PFSK-1 (cell line): Measurements from ENCODE around the gene SLC12A8.

Experiments used
- FOXP2 ChIP-seq: optimal IDR thresholded peaks from 2 replicates; pipeline ENCODE3; 2011; ENCODE audit warnings: borderline replicate concordance, control low read depth, inconsistent platforms; ENCODE audit not compliant: insufficient read depth; ENCODE audit errors: extremely low read length, extremely low read depth
- POLR2AphosphoS5 ChIP-seq: IDR thresholded peaks from 2 replicates; pipeline ENCODE4 v1.6.1; 2012; ENCODE audit warnings: low read depth, mild to moderate bottlenecking, control low read depth, low read length, moderate library complexity
- REST ChIP-seq, 2 experiments: IDR thresholded peaks; 2 replicates each; pipeline versions ENCODE4 v1.6.1 to v1.8.0; 2011 to 2012; ENCODE audit warnings: low read depth in 2 of 2, low read length in 2 of 2, control low read depth in 1 of 2, inconsistent platforms in 1 of 2, mild to moderate bottlenecking in 1 of 2, moderate library complexity in 1 of 2; ENCODE audit not compliant: insufficient read depth in 1 of 2
- SIN3A ChIP-seq: IDR thresholded peaks from 2 replicates; pipeline ENCODE4 v1.6.1; 2012; ENCODE audit warnings: mild to moderate bottlenecking, low read length, moderate library complexity, borderline replicate concordance; ENCODE audit not compliant: insufficient read depth
- TAF1 ChIP-seq: IDR thresholded peaks from 2 replicates; pipeline ENCODE4 v1.6.1; 2012; ENCODE audit warnings: low read length, control low read depth, borderline replicate concordance; ENCODE audit not compliant: insufficient read depth

The SLC12A8 gene

GRCh38 chr3:125117631-125118191 is 94.8 kb downstream of the SLC12A8 start:
- no peak for TF ChIP-seq SIN3A
- TF ChIP-seq POLR2AphosphoS5: no peak
- no peak for TF ChIP-seq TAF1
- no peak for TF ChIP-seq FOXP2
- no peak for TF ChIP-seq REST (IDR thresholded peaks at IDR 0.05; ENCODE audit: insufficient read depth in 1 of 2, low read depth in 2 of 2, low read length in 2 of 2)

DNA sequence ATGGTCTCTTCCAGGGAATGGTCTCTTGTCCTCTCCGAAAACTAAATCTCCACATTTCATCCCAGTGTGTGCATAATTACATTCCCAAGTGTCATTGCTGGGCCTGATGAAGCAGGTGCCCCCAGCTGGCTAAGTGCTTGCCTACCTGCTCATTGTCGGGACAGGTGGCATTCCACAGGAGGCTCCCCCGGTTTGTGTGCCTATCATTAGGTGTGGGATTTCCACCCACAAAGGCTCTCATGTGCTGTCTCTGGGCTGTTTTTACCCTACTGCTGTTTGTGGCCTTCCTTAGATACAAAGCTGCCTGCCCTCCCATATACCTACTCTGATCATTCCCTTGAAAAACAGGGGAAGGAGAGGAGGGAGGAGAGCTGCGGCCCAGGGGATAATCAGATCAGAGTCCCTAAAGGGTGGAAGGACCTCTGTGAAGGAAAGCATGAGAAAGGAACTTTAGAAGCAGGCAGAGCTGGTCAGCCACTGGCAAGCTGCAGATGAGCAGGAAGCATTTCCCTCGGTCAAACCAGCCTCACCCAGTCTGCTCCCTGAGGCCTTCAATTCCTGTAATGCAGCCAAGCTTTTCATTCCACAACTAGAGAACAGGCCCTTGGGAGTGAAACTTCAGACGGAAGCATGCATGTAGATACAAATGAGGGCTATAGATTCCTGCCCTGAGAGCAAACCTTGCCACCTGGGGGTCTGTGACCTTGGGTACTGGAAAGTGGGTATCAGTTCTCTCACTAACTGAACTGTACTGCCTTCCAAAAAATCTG is 96.1 kb downstream of the SLC12A8 start:
- TF ChIP-seq SIN3A: no peak
- TF ChIP-seq FOXP2: no peak

- TF ChIP-seq TAF1 (no peak), FOXP2 (no peak), SIN3A (no peak), POLR2AphosphoS5 (no peak), REST (IDR thresholded peaks at IDR 0.05; ENCODE audit: insufficient read depth in 1 of 2, low read depth in 2 of 2, low read length in 2 of 2) (no peak)
These were observed 96.9 kb downstream of the SLC12A8 start for GRCh38 chr3:125115640-125116039.

DNA sequence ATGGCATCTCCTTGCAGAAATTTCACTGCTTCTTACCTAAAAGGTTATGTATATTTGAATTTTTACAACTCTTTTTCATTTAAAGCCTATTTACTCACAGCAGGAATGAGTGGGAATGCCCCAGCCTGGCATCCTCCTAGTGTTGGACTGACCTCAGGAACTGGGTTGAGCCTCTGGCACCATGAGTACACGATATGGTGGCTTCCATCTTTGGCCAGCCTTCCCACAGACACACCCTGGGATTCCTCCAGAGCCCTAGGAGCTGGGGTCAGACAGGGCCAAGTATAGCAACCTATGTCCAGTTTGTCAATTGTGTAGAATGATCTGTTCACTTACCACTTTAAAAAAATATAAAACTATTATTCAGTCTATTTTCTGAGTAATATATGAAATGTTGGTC is 99.6 kb downstream of the SLC12A8 start:
- TF ChIP-seq FOXP2 (no peak), POLR2AphosphoS5 (no peak), REST (IDR thresholded peaks at IDR 0.05; ENCODE audit: insufficient read depth in 1 of 2, low read depth in 2 of 2, low read length in 2 of 2) (no peak), SIN3A (no peak), TAF1 (no peak)

- TF ChIP-seq POLR2AphosphoS5: no peak
- no peak for TF ChIP-seq REST (IDR thresholded peaks at IDR 0.05; ENCODE audit: insufficient read depth in 1 of 2, low read depth in 2 of 2, low read length in 2 of 2)
- TF ChIP-seq FOXP2: no peak
- no peak for TF ChIP-seq SIN3A
- TF ChIP-seq TAF1: no peak
These were observed 101.6 kb downstream of the SLC12A8 start for GRCh38 chr3:125110876-125111480.
